HepG2 (cell line): ENCODE measurements around the gene ZBED1. TPM values are rescaled to one million over a fixed set of nuclear protein-coding genes. Genes with fewer than 3 reads are reported as not detected.

Experiments
- ATAC-seq: fragments of 200-7000 bp; cut with Tn5 transposase; 3 replicates; pipeline ENCODE4 v1.9.1; 2020; ENCODE audit warnings: mild to moderate bottlenecking, moderate library complexity
- BruUV-seq: library from RNA; stranded (reverse); fragments of 400-500 nt; replicated peaks from 2 replicates; lab custom pipeline; 2021; lab: Mats Ljungman, UMichigan
- CTCF ChIA-PET: fragments of 300-600 bp; formaldehyde crosslinking; extraction: SDS; loops from one replicate; lab custom pipeline; 2021; ENCODE audit warnings: low total read pairs, inconsistent platforms, low intra/inter-chr PET ratio; lab: Yijun Ruan, JAX
- POLR2A ChIA-PET: fragments of 350-600 bp; sonication (Branson Sonifier 250); formaldehyde crosslinking; loops from one replicate; lab custom pipeline; 2020; ENCODE audit warnings: antibody characterized with exemption, inconsistent platforms; lab: Yijun Ruan, JAX
- DNase-seq: peaks from one replicate; pipeline ENCODE4 v3.0.0-alpha.2; 2015; ENCODE audit warnings: low spot score
- FAIRE-seq: peaks from 3 replicates; lab custom pipeline; 2011; peaks lifted over from hg19 to GRCh38; lab: Jason Lieb, UNC
- H2AFZ ChIP-seq: one replicate; pipeline ENCODE4 v1.6.1; 2011; ENCODE audit warnings: low read length, inconsistent platforms
- H3K27ac ChIP-seq: fragments of 300-600 bp; 3 replicates; pipeline ENCODE4 v1.8.0; 2011; ENCODE audit warnings: mixed run types, mild to moderate bottlenecking, mixed read lengths, low read length, inconsistent platforms; ENCODE audit not compliant: insufficient read depth; ENCODE audit errors: extremely low read length
- H3K27me3 ChIP-seq, 2 experiments: fragments of 200-600 bp in 1 of 2; 2 replicates in 1 of 2; 3 replicates in 1 of 2; pipeline versions ENCODE4 v1.6.0 to v1.8.0; 2011; ENCODE audit warnings: low read length in 2 of 2, mild to moderate bottlenecking in 2 of 2, moderate library complexity in 2 of 2, inconsistent platforms in 1 of 2; ENCODE audit not compliant: insufficient read depth in 2 of 2, control insufficient read depth in 1 of 2
- H3K36me3 ChIP-seq, 2 experiments: fragments of 200-600 bp in 1 of 2; replicated peaks in 1 of 2; 2 replicates in 1 of 2; 3 replicates in 1 of 2; pipeline versions ENCODE4 v1.5.1 to v1.8.0; 2011; ENCODE audit warnings: low read length in 2 of 2, inconsistent platforms in 1 of 2; ENCODE audit not compliant: insufficient read depth in 2 of 2, control insufficient read depth in 1 of 2
- H3K4me1 ChIP-seq: 2 replicates; pipeline ENCODE4 v1.5.1; 2012; ENCODE audit warnings: low read length, inconsistent platforms; ENCODE audit not compliant: insufficient read depth
- H3K4me2 ChIP-seq: 2 replicates; pipeline ENCODE4 v1.6.0; 2011; ENCODE audit warnings: low read depth, low read length, inconsistent platforms
- H3K4me3 ChIP-seq, 3 experiments: fragments of 200-600 bp in 1 of 3; sonication (generic), shearing (Covaris generic) in 1 of 3; replicated peaks in 1 of 3; 2 replicates each; pipeline ENCODE4 v1.5.1; 2011 to 2016; ENCODE audit warnings: low read length in 3 of 3, inconsistent platforms in 2 of 3, low read depth in 2 of 3, mild to moderate bottlenecking in 2 of 3, control low read depth in 1 of 3, mixed read lengths in 1 of 3; ENCODE audit not compliant: insufficient read depth in 1 of 3
- H3K79me2 ChIP-seq: one replicate; pipeline ENCODE4 v1.6.1; 2011; ENCODE audit warnings: low read length, inconsistent platforms; ENCODE audit not compliant: insufficient read depth
- H3K9ac ChIP-seq: 2 replicates; pipeline ENCODE4 v1.6.0; 2011; ENCODE audit warnings: mild to moderate bottlenecking, low read depth, low read length, inconsistent platforms; ENCODE audit not compliant: insufficient read depth
- H3K9me3 ChIP-seq: 2 replicates; pipeline ENCODE4 v1.5.1; 2012; ENCODE audit warnings: mild to moderate bottlenecking, low read length
- H4K20me1 ChIP-seq: 2 replicates; pipeline ENCODE4 v1.6.0; 2011; ENCODE audit warnings: inconsistent platforms, mild to moderate bottlenecking, low read length, moderate library complexity; ENCODE audit not compliant: insufficient read depth
- BCL6 ChIP-seq: IDR thresholded peaks from 2 replicates; pipeline ENCODE4 v1.6.1; 2016; ENCODE audit warnings: missing genetic modification reagents, missing compliant biosample characterization
- PCBP2 ChIP-seq: fragments of 200-400 bp; formaldehyde crosslinking; optimal IDR thresholded peaks from 2 replicates; pipeline ENCODE3; 2018; ENCODE audit warnings: low read length, low read depth; ENCODE audit not compliant: poor library complexity, severe bottlenecking
- RBM22 ChIP-seq: fragments of 200-400 bp; formaldehyde crosslinking; optimal IDR thresholded peaks from 2 replicates; pipeline ENCODE3; 2017; ENCODE audit warnings: mild to moderate bottlenecking, low read length, moderate library complexity
- TOE1 ChIP-seq: sonication (generic); formaldehyde crosslinking; IDR thresholded peaks from 2 replicates; pipeline ENCODE4 v1.4.0; 2020; ENCODE audit warnings: mild to moderate bottlenecking, missing genetic modification reagents
- ZNF678 ChIP-seq: sonication (generic); formaldehyde crosslinking; IDR thresholded peaks from 2 replicates; pipeline ENCODE4 v1.4.0; 2020; ENCODE audit warnings: mild to moderate bottlenecking, missing genetic modification reagents
- WGBS: methylation state at CpG from one replicate; pipeline ENCODE4 v1.1.6; 2017; ENCODE audit warnings: low lambda C conversion rate; 5-methylcytosine and 5-hydroxymethylcytosine counted together
- in situ Hi-C: cut with HindIII; loops from 2 replicates; pipeline ENCODE4 v1.10.0; 2017; ENCODE audit warnings: low pct_unique_long_range_greater_than_20kb; ENCODE audit not compliant: extremely low pct_ligation_motif_present
- intact Hi-C: fragments of 100-400 bp; cut with micrococcal nuclease; formaldehyde crosslinking; loops from one replicate; pipeline ENCODE4 v1.10.0; 2022; ENCODE audit not compliant: unreplicated experiment
- polyA plus RNA-seq, 8 experiments: library from polyadenylated mRNA; depleted of rRNA in 3 of 8; stranded (reverse) in 7 of 8; unstranded in 1 of 8; fragments of >200 nt; fragmentation: Illumina TruSeq in 4 of 8; extraction: Trizol in 4 of 8; gene quantifications; 2 replicates each; pipeline versions ENCODE4 v1.2.1 to v1.2.3, GENCODE V29; 2011 to 2016; ENCODE audit warnings: low read depth in 4 of 8, missing spikeins in 1 of 8, mixed read lengths in 1 of 8; ENCODE audit not compliant: insufficient read depth in 1 of 8
- total RNA-seq, 5 experiments: library from RNA; depleted of rRNA; stranded (reverse); fragments of >200 nt; fragmentation: Illumina TruSeq; extraction: Trizol; gene quantifications; 2 replicates each; pipeline ENCODE4 v1.2.3, GENCODE V29; 2016; ENCODE audit warnings: low read depth in 1 of 5

The ZBED1 gene
- total and polyA plus RNA-seq, 2 of the 13 experiments (the other 11 are each of a cell fraction or from before 2014, with no cell fraction given): 20.0 to 29.8 TPM

DNA sequence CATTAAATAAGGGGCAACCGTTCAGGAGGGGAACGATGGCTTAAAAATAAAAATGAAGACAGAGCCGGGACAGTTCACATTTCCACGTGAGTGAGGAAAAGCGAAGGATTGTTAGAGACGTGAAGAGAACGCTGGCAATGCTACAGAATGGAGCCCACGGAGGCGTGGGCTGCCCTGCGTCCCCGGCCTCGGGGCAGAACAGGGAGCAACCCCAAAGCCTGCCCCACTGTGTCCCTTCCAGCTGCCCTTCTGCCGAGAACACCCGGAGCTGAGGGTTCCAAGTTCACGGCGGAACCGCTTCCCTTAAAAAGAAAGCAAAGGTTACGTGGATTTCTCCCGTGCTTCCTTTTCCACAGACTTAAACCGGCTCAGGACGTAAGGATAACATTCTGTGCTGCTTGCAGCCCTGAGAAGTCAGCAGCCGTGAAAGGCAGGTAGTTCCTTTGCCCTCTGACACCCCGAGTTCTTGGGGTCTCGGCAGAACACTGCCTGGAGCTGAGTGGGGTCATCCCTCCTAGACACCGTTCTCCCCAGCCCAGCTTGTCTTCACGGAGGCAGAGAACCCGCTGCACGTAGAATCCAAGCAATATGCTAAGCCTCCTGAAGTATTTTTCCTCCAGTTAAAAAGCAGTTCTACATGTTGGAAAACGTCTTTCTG, 14.2 kb downstream of the ZBED1 start:
- POLR2A ChIA-PET: no interaction called here
- Histone ChIP-seq H4K20me1 (0 out of 2 replicates have a peak, but pooled peaks cover 5% of the 10 kb centered on the region), H3K9me3 (no peaks in the 10 kb centered on the region), H3K27me3 (no peaks in the 10 kb centered on the region), H2AFZ (no peak overlapping the region), H3K27ac (no peak overlapping the region), H3K4me1 (0 out of 2 replicates have a peak, but pooled peaks cover under 1% of the 10 kb centered on the region), H3K4me3 (no peak overlapping the region), H3K79me2 (peaks cover 10% of the 10 kb centered on the region), H3K4me2 (no peak overlapping the region), H3K36me3 (peaks cover 15 to 55% of the 10 kb centered on the region in 2 experiments), H3K9ac (no peak overlapping the region)
- DNase-seq: no peak
- FAIRE-seq: no peak
- in situ Hi-C loops (no loop called here), intact Hi-C loops (no loop called here)
- no TSS peak for BruUV-seq
- TF ChIP-seq BCL6 (no peak), TOE1 (CRISPR knock-in tag) (no peak), RBM22 (peak; percentile 71)
- CTCF ChIA-PET: no interaction called here
- ATAC-seq: no peak
- WGBS: 92% methylated on average over 28 of the region's 29 CpGs

DNA sequence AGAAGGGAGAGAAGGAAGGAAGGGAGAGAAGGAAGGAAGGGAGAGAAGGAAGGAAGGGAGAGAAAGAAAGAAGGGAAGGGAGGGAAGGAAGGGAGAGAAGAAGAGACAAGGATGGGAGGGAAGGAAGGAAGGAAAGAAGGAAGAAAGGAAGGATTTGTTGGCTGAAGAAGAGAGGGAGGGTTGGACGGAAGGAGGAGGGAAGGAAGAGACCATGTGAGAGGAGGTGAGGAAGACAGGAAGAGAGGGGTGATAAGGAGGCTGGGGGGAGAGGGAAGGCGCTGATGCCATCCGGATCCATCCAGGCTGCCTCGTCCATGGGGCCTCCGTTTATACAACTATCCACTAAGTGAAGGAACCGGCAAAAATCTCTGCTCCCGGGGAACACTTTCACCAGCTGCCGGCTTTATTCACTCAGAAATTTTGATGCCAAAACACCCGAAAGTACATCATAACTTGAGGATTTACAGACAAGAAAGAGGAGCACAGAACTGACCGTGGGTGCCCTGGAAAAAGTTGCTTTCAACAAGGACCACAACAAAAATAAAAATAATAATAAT, 14.9 kb downstream of the ZBED1 start:
- POLR2A ChIA-PET: no interaction called here
- peak; percentile 74 for TF ChIP-seq PCBP2
- TF ChIP-seq ZNF678 (CRISPR knock-in tag): no peak
- TF ChIP-seq, all 625 proteins: peak for 1
- peaks cover 8% of the 10 kb centered on the region for H3K79me2 ChIP-seq
- no peaks in the 10 kb centered on the region for H3K9me3 ChIP-seq
- H2AFZ ChIP-seq: no peak overlapping the region
- intact Hi-C loops: no loop called here
- H3K4me3 ChIP-seq: no peak overlapping the region
- H3K27me3 ChIP-seq: no peaks in the 10 kb centered on the region
- H3K36me3 ChIP-seq: peaks cover 15 to 55% of the 10 kb centered on the region in 2 experiments
- FAIRE-seq (no peak), DNase-seq (no peak), ATAC-seq (no peak)
- 0 out of 2 replicates have a peak, but pooled peaks cover 8% of the 10 kb centered on the region for H4K20me1 ChIP-seq
- no peak overlapping the region for H3K4me2 ChIP-seq
- CTCF ChIA-PET: no interaction called here
- in situ Hi-C loops: no loop called here
- H3K27ac ChIP-seq: no peak overlapping the region
- H3K4me1 ChIP-seq: no peaks in the 10 kb centered on the region
- no TSS peak for BruUV-seq
- WGBS: 90% methylated on average over 10 of the region's 10 CpGs
- no peak overlapping the region for H3K9ac ChIP-seq
